Osteocyte (in vitro differentiated cells): ENCODE data around the gene PRRC2A. TPM values are rescaled to one million over a fixed set of nuclear protein-coding genes. Genes with fewer than 3 reads are reported as not detected.

ENCODE experiments used
- DNase-seq: peaks from one replicate; pipeline ENCODE4 v3.0.0; 2021; ENCODE audit warnings: mixed read lengths; ENCODE audit not compliant: unreplicated experiment; ENCODE audit errors: extremely low spot score
- H3K27ac Mint-ChIP-seq: one replicate; pipeline ENCODE4 v1.8.0; 2021; ENCODE audit warnings: mild to moderate bottlenecking, mixed read lengths; ENCODE audit not compliant: unreplicated experiment
- H3K27me3 Mint-ChIP-seq: one replicate; pipeline ENCODE4 v1.8.0; 2021; ENCODE audit warnings: mixed read lengths; ENCODE audit not compliant: unreplicated experiment
- H3K36me3 Mint-ChIP-seq: one replicate; pipeline ENCODE4 v1.8.0; 2021; ENCODE audit warnings: mixed read lengths; ENCODE audit not compliant: unreplicated experiment
- H3K4me1 Mint-ChIP-seq: one replicate; pipeline ENCODE4 v1.8.0; 2021; ENCODE audit warnings: mixed read lengths; ENCODE audit not compliant: unreplicated experiment
- H3K4me3 Mint-ChIP-seq: one replicate; pipeline ENCODE4 v1.8.0; 2021; ENCODE audit warnings: mild to moderate bottlenecking, moderate library complexity, mixed read lengths; ENCODE audit not compliant: unreplicated experiment
- H3K9me3 Mint-ChIP-seq: one replicate; pipeline ENCODE4 v1.8.0; 2021; ENCODE audit warnings: mixed read lengths; ENCODE audit not compliant: unreplicated experiment
- total RNA-seq: library from RNA; stranded (reverse); gene quantifications from 2 replicates; pipeline ENCODE4 v1.2.1, GENCODE V29; 2021
- TF ChIP-seq, protein P1 (sequence below): fragments of 200-600 bp; sonication (generic); IDR thresholded peaks from 2 replicates; pipeline ENCODE4 v1.5.0; 2021; ENCODE audit warnings: antibody characterized with exemption, mild to moderate bottlenecking, moderate library complexity

Gene PRRC2A
- total RNA-seq, 1 donor from 2014 or later: 205 TPM

DNA sequence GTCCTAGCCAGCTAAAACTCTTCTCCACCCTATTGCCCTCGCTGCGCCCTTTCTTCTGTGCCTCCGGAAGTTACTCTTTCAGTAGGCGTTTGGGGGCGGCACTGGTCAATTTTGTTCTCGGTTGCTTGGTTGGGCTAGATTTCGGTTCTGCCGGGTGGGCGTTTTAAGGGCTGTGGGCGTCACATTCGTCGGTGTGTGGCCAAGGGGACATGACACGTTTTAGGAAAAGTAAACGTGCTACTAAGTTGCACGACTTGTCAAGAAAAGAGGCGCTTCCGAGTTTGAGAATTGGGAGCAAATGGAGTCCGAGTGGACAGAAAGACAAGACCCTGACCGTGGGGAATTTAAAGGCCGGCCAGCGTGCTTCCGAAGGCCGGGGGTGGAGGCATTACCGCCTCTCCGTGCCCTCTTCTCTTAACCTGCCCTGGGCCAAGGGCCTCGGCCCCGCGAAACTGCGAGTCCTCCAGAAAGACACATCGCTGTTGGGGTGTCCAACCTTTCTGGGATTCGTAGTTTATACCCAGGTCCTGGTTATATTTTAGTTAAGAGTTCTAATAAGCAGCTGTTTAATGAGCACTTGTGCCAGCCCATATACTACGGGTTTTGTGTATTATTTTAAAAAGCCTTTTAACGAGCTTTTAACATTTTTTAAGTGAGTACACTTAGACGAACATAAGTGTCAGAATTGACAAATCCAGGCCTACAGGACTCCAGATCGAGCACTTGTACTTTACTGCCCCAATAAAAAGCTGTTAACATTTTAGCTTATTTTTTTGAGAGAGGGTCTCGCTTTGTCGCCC is 32.6 kb downstream of the PRRC2A start:
- H3K4me3 Mint-ChIP-seq: peak overlapping the region; percentile 97
- H3K9me3 Mint-ChIP-seq: no peaks in the 10 kb centered on the region
- H3K27ac Mint-ChIP-seq: peak overlapping the region; percentile 100
- TF ChIP-seq, protein P1, sequence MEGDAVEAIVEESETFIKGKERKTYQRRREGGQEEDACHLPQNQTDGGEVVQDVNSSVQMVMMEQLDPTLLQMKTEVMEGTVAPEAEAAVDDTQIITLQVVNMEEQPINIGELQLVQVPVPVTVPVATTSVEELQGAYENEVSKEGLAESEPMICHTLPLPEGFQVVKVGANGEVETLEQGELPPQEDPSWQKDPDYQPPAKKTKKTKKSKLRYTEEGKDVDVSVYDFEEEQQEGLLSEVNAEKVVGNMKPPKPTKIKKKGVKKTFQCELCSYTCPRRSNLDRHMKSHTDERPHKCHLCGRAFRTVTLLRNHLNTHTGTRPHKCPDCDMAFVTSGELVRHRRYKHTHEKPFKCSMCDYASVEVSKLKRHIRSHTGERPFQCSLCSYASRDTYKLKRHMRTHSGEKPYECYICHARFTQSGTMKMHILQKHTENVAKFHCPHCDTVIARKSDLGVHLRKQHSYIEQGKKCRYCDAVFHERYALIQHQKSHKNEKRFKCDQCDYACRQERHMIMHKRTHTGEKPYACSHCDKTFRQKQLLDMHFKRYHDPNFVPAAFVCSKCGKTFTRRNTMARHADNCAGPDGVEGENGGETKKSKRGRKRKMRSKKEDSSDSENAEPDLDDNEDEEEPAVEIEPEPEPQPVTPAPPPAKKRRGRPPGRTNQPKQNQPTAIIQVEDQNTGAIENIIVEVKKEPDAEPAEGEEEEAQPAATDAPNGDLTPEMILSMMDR: no peak
- H3K4me1 Mint-ChIP-seq: peaks cover 31% of the 10 kb centered on the region
- H3K36me3 Mint-ChIP-seq: peaks cover 20% of the 10 kb centered on the region
- no peak for DNase-seq
- H3K27me3 Mint-ChIP-seq: no peaks in the 10 kb centered on the region

GRCh38 chr6:31654574-31655348 is 34.2 kb downstream of the PRRC2A start:
- Mint-ChIP-seq H3K4me3 (no peak overlapping the region), H3K36me3 (peaks cover 7% of the 10 kb centered on the region), H3K27me3 (no peaks in the 10 kb centered on the region), H3K27ac (no peak overlapping the region), H3K4me1 (peaks cover 45% of the 10 kb centered on the region), H3K9me3 (no peaks in the 10 kb centered on the region)
- TF ChIP-seq, protein P1: no peak
- DNase-seq: no peak

DNA sequence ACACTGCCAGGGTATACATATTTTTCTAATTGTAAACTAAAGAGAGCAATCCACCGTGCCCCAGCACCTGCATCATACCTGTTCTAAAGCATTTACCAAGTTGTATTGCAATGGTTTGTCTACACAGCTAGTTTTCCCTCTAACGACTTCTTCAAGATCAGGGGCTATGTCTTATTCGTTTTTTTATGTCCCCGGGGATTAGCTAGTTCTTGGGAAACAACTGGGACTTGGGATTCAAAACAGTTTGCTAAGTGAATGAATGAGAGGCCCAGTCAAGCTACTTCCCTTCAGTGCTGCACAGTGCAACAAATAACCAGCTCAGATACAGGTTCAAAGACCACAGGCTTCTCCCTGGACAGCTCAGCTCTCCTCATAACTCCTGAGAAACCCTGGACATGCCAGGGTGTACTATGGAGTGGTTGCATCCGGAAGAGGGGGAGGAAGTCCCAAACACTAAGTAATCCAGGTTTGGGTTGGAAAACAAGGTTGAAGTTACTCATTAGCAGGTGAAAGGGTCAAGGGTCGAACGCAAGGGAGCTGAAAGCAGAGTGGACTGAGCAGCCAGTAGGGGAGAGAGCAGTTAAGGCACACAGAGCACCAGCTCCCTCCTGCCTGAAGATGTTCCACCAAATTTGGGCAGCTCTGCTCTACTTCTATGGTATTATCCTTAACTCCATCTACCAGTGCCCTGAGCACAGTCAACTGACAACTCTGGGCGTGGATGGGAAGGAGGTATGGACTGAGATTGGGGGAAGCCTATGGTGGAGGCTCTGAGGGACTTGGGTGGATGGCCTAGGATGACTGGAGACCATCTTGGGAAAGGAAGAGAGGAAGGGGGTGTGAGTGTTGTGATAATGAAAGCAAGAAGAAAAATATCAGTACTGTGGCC is 35.1 kb downstream of the PRRC2A start, which contains the start of gene APOM:
APOM (plus strand) TSS at position 546 of the 889 bp plus-strand sequence; CDS start at position 619, 73 bp downstream.
- H3K36me3 Mint-ChIP-seq: peaks cover 7% of the 10 kb centered on the region
- DNase-seq: no peak
- H3K9me3 Mint-ChIP-seq: no peaks in the 10 kb centered on the region
- no peaks in the 10 kb centered on the region for H3K27me3 Mint-ChIP-seq
- TF ChIP-seq, protein P1: no peak
- H3K27ac Mint-ChIP-seq: peak within 1 kb of the TSS; percentile 19
- H3K4me3 Mint-ChIP-seq: no peak within 1 kb of the TSS
- H3K4me1 Mint-ChIP-seq: peaks cover 46% of the 10 kb centered on the region

- H3K9me3 Mint-ChIP-seq: no peaks in the 10 kb centered on the region
- H3K36me3 Mint-ChIP-seq: peaks cover 7% of the 10 kb centered on the region
- no peak overlapping the region for H3K27ac Mint-ChIP-seq
- TF ChIP-seq, protein P1: no peak
- peaks cover 45% of the 10 kb centered on the region for H3K4me1 Mint-ChIP-seq
- no peaks in the 10 kb centered on the region for H3K27me3 Mint-ChIP-seq
- no peak for DNase-seq
- H3K4me3 Mint-ChIP-seq: peak overlapping the region; percentile 26
Observed at GRCh38 chr6:31657406-31658157, 37.1 kb downstream of the PRRC2A start.
